ENCODE measurements around the gene ATAD3C.
A peak's percentile ranks its signal among the peaks of the same experiment; 100 is the strongest.
"Not testable (repeated sequence)": the region's sequence is repeated elsewhere in the genome, so short reads cannot be mapped to it uniquely, and the experiment has no call there.

The ATAD3C gene

DNA sequence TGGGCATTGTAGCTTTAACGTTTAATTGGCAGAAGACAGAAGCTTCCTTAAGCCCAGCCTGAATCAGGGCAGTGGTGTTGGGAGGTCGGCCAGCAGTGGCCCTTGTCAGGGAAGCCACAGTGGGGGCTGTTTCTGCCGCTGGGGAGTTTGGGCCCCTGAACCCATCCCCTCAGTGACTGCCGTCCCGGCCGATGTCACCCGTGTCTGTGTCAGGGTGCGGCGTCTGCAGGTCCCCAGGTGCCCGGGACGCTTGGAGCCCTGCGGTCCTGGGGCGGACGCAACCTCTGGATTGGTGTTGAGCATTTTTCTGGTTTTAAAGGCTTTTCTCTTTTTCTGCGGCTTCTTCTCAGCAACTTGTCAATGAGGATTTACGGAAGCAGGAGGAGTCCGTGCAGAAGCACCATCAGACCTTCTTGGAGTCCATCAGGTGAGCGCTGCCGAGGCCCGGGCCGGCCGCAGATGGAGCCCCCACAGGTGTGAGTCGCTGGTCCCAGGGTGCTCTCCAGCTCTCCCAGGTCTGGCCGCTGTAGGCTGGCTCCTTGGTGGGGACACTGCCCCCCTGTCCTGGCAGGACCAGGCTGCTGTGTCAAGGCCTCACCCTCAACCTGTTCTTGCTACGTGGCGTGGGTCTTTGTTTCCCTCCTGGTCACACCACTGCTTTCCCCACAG, 2.3 kb downstream of the ATAD3C start:
- DNase-seq: no peak

- DNase-seq: not testable (repeated sequence)
Measured at GRCh38 chr1:1452365-1452739, 2.9 kb downstream of the ATAD3C start.

DNA sequence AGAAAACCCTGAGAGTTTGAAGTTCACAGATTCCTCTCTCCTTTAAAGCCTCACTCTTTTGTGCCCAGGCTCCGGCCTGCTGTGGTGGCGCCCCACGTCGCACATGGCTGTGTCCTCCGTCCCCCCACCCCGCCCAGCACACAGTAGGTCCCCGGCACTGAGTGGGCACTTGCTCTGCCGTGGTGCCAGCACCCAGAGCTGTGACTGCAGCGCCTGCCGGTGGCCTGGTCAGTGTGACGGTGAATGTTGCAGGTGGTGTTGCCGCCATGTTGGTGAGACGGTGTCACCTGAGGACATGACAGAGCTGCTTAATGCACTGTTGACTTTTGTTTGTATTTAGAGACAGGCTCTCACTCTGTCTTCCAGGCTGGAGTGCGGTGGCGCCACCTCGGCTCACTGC, 3.4 kb downstream of the ATAD3C start:
- DNase-seq: no peak

DNA sequence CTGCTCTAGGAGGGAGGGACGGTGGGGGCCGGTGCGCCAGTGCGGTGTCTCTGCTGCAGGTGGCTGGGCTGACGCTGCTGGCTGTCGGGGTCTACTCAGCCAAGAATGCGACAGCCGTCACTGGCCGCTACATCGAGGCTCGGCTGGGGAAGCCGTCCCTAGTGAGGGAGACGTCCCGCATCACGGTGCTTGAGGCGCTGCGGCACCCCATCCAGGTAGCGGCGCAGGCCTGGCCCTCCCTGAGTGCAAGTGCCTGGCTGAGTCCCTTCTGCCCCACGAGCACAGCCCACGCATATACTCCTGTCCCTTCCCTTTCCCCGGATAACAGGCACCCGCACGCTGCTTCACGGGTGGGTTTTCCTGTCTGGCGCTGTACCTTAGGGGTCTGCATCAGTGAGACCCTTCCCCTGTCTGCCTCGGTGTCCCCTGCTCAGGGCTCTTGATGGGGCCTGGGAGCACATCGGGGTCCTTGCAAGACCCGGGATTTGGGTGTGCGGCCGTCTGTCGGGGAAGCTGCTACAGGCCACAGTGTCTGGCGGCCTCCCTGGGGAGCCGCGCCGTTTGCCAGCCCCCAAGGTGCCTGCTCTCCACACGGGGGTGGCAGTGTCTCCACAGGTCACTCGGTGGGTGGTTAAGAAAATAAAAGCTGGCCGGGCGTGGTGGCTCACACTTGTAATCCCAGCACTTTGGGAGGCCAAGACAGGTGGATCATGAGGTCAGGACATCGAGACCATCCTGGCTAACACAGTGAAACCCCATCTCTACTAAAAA, 5.0 kb downstream of the ATAD3C start:
- not testable (repeated sequence) for DNase-seq

DNA sequence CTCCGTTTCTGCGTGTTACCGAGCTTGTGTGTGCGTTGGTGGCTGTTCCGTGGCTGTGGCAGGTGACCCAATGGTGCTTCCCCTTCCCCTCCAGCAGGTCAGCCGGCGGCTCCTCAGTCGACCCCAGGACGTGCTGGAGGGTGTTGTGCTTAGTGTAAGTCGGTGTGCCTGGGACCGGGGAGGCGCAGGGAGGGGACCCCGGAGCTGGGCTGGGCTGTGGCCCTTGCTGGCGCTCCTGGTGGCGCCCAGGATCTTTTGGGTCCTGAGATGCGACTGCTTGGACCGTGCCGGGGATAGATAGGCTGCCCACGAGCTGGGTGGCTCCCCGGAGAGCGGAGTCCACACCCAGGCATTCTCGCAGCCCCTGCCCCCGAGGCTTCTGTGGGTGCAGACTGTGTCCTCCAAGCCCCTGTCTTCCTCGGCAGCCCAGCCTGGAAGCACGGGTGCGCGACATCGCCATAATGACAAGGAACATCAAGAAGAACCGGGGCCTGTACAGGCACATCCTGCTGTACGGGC, 5.9 kb downstream of the ATAD3C start:
- DNase-seq: no peak

DNA sequence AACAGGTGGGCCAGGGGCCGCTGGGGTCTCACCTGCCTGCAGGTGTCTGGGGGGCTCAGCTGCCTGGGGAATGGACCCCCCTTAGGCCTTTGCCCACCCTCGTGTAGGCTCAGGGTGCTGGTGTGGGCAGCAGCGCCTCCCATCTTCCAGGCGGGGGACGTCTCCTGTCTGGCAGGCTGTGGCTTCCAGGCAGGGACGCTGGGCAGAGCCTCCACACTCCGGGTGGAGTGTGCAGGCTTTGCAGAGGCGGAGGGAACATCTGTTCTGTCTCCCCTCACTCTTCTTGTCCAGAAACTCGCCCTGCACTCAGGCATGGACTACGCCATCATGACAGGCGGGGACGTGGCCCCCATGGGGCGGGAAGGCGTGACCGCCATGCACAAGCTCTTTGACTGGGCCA, 6.4 kb downstream of the ATAD3C start:
- DNase-seq: not testable (repeated sequence)

GRCh38 chr1:1456683-1457255, 7.3 kb downstream of the ATAD3C start:
- not testable (repeated sequence) for DNase-seq

GRCh38 chr1:1459156-1459555, 9.7 kb downstream of the ATAD3C start:
- not testable (repeated sequence) for DNase-seq

- not testable (repeated sequence) for DNase-seq
Measured at GRCh38 chr1:1459711-1460110, 10.2 kb downstream of the ATAD3C start.

GRCh38 chr1:1460540-1461130, 11.1 kb downstream of the ATAD3C start:
- DNase-seq: no peak

DNA sequence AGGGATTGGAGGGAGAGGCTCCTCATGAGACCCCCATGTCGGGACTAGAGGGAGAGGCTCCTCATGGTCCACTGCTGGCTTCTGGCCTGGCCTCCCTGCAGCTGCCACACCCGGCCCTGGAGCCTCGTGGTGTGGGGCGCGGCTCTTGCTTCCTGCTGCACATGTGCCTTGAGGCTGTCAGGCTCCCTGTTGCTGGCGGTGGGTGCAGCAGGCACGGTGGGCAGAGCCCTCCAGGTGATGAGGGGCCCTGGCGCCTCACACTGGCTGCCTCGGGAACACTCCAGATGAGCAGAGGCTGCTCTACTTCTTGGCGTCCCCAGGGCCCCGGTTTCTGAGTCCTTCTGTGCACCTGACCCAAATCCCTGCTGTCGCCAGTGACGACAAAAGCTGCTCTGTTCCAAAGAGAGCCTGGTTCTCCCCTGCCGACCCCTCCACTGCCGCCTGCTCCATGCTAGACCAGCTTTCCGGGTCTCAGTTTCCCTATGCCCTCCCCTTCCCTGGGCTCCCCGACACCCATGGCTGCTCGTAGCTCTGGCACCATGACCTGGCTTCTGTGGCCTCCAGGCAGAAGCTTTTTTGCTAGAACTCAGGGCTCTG, 12.3 kb downstream of the ATAD3C start:
- no peak for DNase-seq

- peak in 2 of 5 experiments; percentile 31 to 33 for DNase-seq
Measured at GRCh38 chr1:1462318-1462966, 13.0 kb downstream of the ATAD3C start.

GRCh38 chr1:1463312-1463711, 13.8 kb downstream of the ATAD3C start:
- no peak for DNase-seq

- DNase-seq: not testable (repeated sequence)
Measured at GRCh38 chr1:1468196-1468985, 18.9 kb downstream of the ATAD3C start.

DNA sequence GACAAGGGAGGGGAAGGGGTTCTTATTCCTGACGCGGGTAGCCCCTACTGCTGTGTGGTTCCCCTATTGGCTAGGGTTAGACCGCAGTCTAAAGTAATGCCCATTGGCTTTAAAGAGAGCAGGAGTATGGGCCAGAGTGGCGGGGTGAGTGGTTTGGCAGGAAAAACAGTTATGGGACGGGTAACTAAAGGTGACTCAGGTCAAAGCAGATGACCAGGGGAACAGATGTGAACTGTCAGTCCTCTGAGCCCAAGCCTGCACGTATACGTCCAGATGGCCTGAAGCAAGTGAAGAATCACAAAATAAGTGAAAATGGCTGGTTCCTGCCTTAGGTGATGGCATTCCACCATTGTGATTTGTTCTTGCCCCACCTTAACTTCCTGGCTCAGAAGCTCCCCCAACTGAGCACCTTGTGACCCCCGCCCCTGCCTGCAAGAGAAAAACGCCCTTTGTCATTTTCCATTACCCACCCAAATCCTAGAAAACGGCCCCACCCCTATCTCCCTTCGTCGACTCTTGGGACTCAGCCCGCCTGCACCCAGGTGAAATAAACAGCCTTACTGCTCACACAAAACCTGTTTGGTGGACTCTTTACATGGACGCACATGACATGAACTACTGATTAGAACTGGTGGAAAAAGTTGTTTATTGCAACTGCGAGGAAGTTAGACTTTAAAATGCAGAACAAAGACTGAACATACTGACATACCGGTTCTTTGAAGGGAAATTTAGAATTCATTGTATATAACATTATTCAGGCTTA, 21.3 kb downstream of the ATAD3C start:
- peak in 1 of 5 experiments; percentile 20 for DNase-seq

GRCh38 chr1:1471389-1472052, 22.0 kb downstream of the ATAD3C start, which contains the start of gene ATAD3B:
Gene ATAD3B (plus strand): TSS chr1:1471765. CDS start chr1:1471885, 120 bp downstream.
- DNase-seq: peak; percentile 82 to 95 (median 88)

GRCh38 chr1:1472053-1472876, 22.8 kb downstream of the ATAD3C start:
- peak in 2 of 5 experiments; percentile 21 to 27 for DNase-seq

DNA sequence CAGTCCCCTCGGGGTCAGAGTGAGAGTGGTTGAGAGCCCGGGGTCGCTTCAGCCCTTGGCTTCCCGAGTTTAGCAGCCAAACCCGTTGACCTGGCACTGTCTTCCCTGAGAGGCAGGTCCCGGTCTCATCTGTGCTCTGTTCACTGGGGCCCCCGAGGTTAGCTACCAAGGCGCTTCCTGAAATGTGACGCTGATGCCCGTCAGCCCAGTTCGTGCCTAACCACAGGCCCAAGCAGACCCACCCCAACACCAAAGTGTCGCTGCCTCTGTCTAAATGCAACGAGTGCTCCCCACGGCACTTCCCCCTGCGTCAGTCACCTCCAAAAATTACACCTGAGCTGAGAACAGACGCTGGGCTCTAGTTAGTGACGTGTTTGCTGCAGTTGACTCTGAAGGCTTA, 26.5 kb downstream of the ATAD3C start:
- not testable (repeated sequence) for DNase-seq

GRCh38 chr1:1477206-1477605, 27.7 kb downstream of the ATAD3C start:
- DNase-seq: no peak

All from T-helper 2 cell (primary cell).